ENCODE results near the gene TUBB4B. TPM values are rescaled to one million over a fixed set of nuclear protein-coding genes. Genes with fewer than 3 reads are reported as not detected.

TUBB4B gene
- total RNA-seq, 2 experiments from 2014 or later, result 314 to 319 TPM

GRCh38 chr9:137200311-137201204 is 40.5 kb upstream of the TUBB4B start, which contains the start of gene TPRN:
Gene TPRN, minus strand, starts transcription at chr9:137200741. Its CDS starts 30 bp downstream, at chr9:137200711.
- ChIA-PET CTCF (interaction anchor here (0.6 to 1.4 kb wide), 9 partner anchors 12 to 114 kb away, joined by 3 to 12 read pairs (median 4); partner anchors contain the start of genes ANAPC2, MAN1B1, RNF208 and RNF224), POLR2A (interaction anchor here (0.7 to 3.0 kb wide), 17 partner anchors 8 to 474 kb away, joined by 3 to 29 read pairs (median 5); partner anchors contain the start of genes ANAPC2, CYSRT1, MAN1B1 and RABL6)
- no peaks in the 10 kb centered on the region for H3K9me3 Mint-ChIP-seq
- H3K4me3 Mint-ChIP-seq, result peak within 1 kb of the TSS; percentile 78
- DNase-seq, result peak; percentile 99
- H3K36me3 Mint-ChIP-seq (ENCODE audit: low read depth), result no peaks in the 10 kb centered on the region
- peaks cover 35% of the 10 kb centered on the region for H3K4me1 Mint-ChIP-seq
- no peaks in the 10 kb centered on the region for H3K27me3 Mint-ChIP-seq
- H3K27ac Mint-ChIP-seq, result peak within 1 kb of the TSS; percentile 70

GRCh38 chr9:137201205-137201868 is 39.8 kb upstream of the TUBB4B start:
- H3K36me3 Mint-ChIP-seq (ENCODE audit: low read depth), result peaks cover 3% of the 10 kb centered on the region
- ChIA-PET CTCF (interaction anchor here (0.8 to 1.4 kb wide), 7 partner anchors 13 to 106 kb away, joined by 4 to 12 read pairs (median 4); partner anchors contain the start of genes ANAPC2, RNF208, RNF224 and SSNA1), POLR2A (interaction anchor here (0.7 to 3.0 kb wide), 17 partner anchors 8 to 474 kb away, joined by 3 to 29 read pairs (median 5); partner anchors contain the start of genes ANAPC2, CYSRT1, MAN1B1 and RABL6)
- H3K4me1 Mint-ChIP-seq, result peaks cover 43% of the 10 kb centered on the region
- peak overlapping the region; percentile 70 for H3K27ac Mint-ChIP-seq
- DNase-seq, result no peak
- H3K27me3 Mint-ChIP-seq, result no peaks in the 10 kb centered on the region
- no peaks in the 10 kb centered on the region for H3K9me3 Mint-ChIP-seq
- H3K4me3 Mint-ChIP-seq, result peak overlapping the region; percentile 78

- POLR2A ChIA-PET, result interaction anchor here (1.0 to 3.0 kb wide), 3 partner anchors 8 to 38 kb away, joined by 3 to 25 read pairs (median 5); partner anchors contain the start of genes ANAPC2, SSNA1 and TUBB4B
- H3K4me3 Mint-ChIP-seq, result no peak overlapping the region
- H3K4me1 Mint-ChIP-seq, result peaks cover 56% of the 10 kb centered on the region
Measured at GRCh38 chr9:137202966-137203365, 38.1 kb upstream of the TUBB4B start.

GRCh38 chr9:137204731-137205125 is 36.4 kb upstream of the TUBB4B start:
- Mint-ChIP-seq H3K9me3 (no peaks in the 10 kb centered on the region), H3K27ac (peak overlapping the region; percentile 90), H3K36me3 (ENCODE audit: low read depth) (peaks cover 22% of the 10 kb centered on the region), H3K4me1 (peaks cover 58% of the 10 kb centered on the region), H3K27me3 (no peaks in the 10 kb centered on the region), H3K4me3 (peak overlapping the region; percentile 92)
- ChIA-PET POLR2A (interaction anchor here (0.6 to 7.9 kb wide), 16 partner anchors 9 to 134 kb away, joined by 3 to 97 read pairs (median 4); partner anchors contain the start of genes ANAPC2, CYSRT1, NELFB and RNF208), CTCF (interaction anchor here (1.5 to 2.6 kb wide), 4 partner anchors 15 to 22 kb away, joined by 3 to 8 read pairs (median 6); partner anchors contain the start of genes RNF208 and RNF224)
- no peak for DNase-seq

More at GRCh38 chr9:137202966-137203365, 38.1 kb upstream of the TUBB4B start:
- Mint-ChIP-seq H3K27ac (no peak overlapping the region), H3K36me3 (ENCODE audit: low read depth) (peaks cover 18% of the 10 kb centered on the region), H3K27me3 (no peaks in the 10 kb centered on the region), H3K9me3 (no peaks in the 10 kb centered on the region)
- no peak for DNase-seq
- CTCF ChIA-PET, result interaction anchor here (1.2 to 2.6 kb wide), 2 partner anchors 14 to 20 kb away, joined by 6 to 8 read pairs; partner anchors contain the start of genes RNF208 and SSNA1

GRCh38 chr9:137205126-137206069 is 35.7 kb upstream of the TUBB4B start, which contains the start of the genes NDOR1 and TMEM203:
Gene NDOR1, plus strand, starts transcription at chr9:137205700. Its CDS starts 78 bp downstream, at chr9:137205778.
Gene TMEM203, minus strand, starts transcription at chr9:137205648. Its CDS starts 234 bp downstream, at chr9:137205414.
- Mint-ChIP-seq H3K4me3 (peak within 1 kb of the TSS; percentile 92), H3K9me3 (no peaks in the 10 kb centered on the region), H3K27ac (peak within 1 kb of the TSS; percentile 90), H3K4me1 (peaks cover 58% of the 10 kb centered on the region), H3K36me3 (ENCODE audit: low read depth) (peaks cover 22% of the 10 kb centered on the region), H3K27me3 (no peaks in the 10 kb centered on the region)
- ChIA-PET CTCF (interaction anchor here (1.5 to 2.6 kb wide), 4 partner anchors 16 to 22 kb away, joined by 3 to 8 read pairs (median 6); partner anchors contain the start of genes RNF208 and RNF224), POLR2A (interaction anchor here (0.6 to 7.9 kb wide), 17 partner anchors 9 to 134 kb away, joined by 3 to 97 read pairs (median 4); partner anchors contain the start of genes ANAPC2, CYSRT1, DPP7 and NELFB)
- DNase-seq, result peak; percentile 94

GRCh38 chr9:137206602-137207001 is 34.5 kb upstream of the TUBB4B start:
- H3K4me1 Mint-ChIP-seq, result peaks cover 49% of the 10 kb centered on the region
- peak overlapping the region; percentile 90 for H3K27ac Mint-ChIP-seq
- H3K9me3 Mint-ChIP-seq, result no peaks in the 10 kb centered on the region
- no peaks in the 10 kb centered on the region for H3K27me3 Mint-ChIP-seq
- DNase-seq, result no peak
- H3K4me3 Mint-ChIP-seq, result peak overlapping the region; percentile 92
- POLR2A ChIA-PET, result interaction anchor here (1.1 to 7.9 kb wide), 8 partner anchors 11 to 92 kb away, joined by 3 to 97 read pairs (median 11); partner anchors contain the start of genes ANAPC2, CYSRT1, DPP7 and RNF208
- H3K36me3 Mint-ChIP-seq (ENCODE audit: low read depth), result peaks cover 24% of the 10 kb centered on the region
- CTCF ChIA-PET, result interaction anchor here (0.8 to 1.2 kb wide), 2 partner anchors 18 to 88 kb away, joined by 3 read pairs; partner anchors contain the start of gene SSNA1

GRCh38 chr9:137211532-137211931 is 29.6 kb upstream of the TUBB4B start:
- no peak for DNase-seq
- Mint-ChIP-seq H3K4me3 (no peak overlapping the region), H3K4me1 (peaks cover 17% of the 10 kb centered on the region), H3K9me3 (no peaks in the 10 kb centered on the region), H3K27ac (no peak overlapping the region), H3K36me3 (ENCODE audit: low read depth) (peaks cover 23% of the 10 kb centered on the region), H3K27me3 (no peaks in the 10 kb centered on the region)
- CTCF ChIA-PET, result no interaction called here
- POLR2A ChIA-PET, result no interaction called here

GRCh38 chr9:137212520-137212919 is 28.6 kb upstream of the TUBB4B start:
- POLR2A ChIA-PET, result interaction anchor here (0.7 kb wide), 1 partner anchor 10 kb away, joined by 4 read pairs; the partner anchor contains the start of gene RNF208
- DNase-seq, result no peak
- Mint-ChIP-seq H3K27me3 (no peaks in the 10 kb centered on the region), H3K4me1 (peaks cover 7% of the 10 kb centered on the region), H3K36me3 (ENCODE audit: low read depth) (peaks cover 13% of the 10 kb centered on the region), H3K27ac (no peak overlapping the region), H3K9me3 (no peaks in the 10 kb centered on the region), H3K4me3 (no peak overlapping the region)
- CTCF ChIA-PET, result no interaction called here

GRCh38 chr9:137213160-137214060 is 27.7 kb upstream of the TUBB4B start:
- no peak overlapping the region for H3K27ac Mint-ChIP-seq
- CTCF ChIA-PET, result no interaction called here
- H3K4me3 Mint-ChIP-seq, result no peak overlapping the region
- POLR2A ChIA-PET, result interaction anchor here (0.7 to 1.4 kb wide), 2 partner anchors 9 kb away, joined by 4 read pairs; partner anchors contain the start of gene RNF208
- H3K4me1 Mint-ChIP-seq, result peaks cover 5% of the 10 kb centered on the region
- no peaks in the 10 kb centered on the region for H3K27me3 Mint-ChIP-seq
- peaks cover 9% of the 10 kb centered on the region for H3K36me3 Mint-ChIP-seq (ENCODE audit: low read depth)
- no peak for DNase-seq
- H3K9me3 Mint-ChIP-seq, result no peaks in the 10 kb centered on the region

GRCh38 chr9:137214620-137215019 is 26.5 kb upstream of the TUBB4B start:
- Mint-ChIP-seq H3K9me3 (no peaks in the 10 kb centered on the region), H3K4me3 (no peak overlapping the region), H3K27ac (no peak overlapping the region), H3K27me3 (no peaks in the 10 kb centered on the region), H3K4me1 (peaks cover 1% of the 10 kb centered on the region), H3K36me3 (ENCODE audit: low read depth) (peaks cover 6% of the 10 kb centered on the region)
- POLR2A ChIA-PET, result interaction anchor here (0.7 to 1.4 kb wide), 2 partner anchors 9 to 10 kb away, joined by 3 to 4 read pairs; no protein-coding TSS in a partner anchor
- CTCF ChIA-PET, result interaction anchor here (1.6 kb wide), 1 partner anchor 22 kb away, joined by 3 read pairs; no protein-coding TSS in a partner anchor
- DNase-seq, result no peak

All from activated CD4-positive, alpha-beta memory T cell treated with anti-CD3 and anti-CD28 coated beads, Interleukin-2, amount 10 ng/mL, durations not matched to agents 7 days and 5 days (primary cell).